Erythroblast (primary cell): Measurements from ENCODE around the gene SESN3.
"Not testable (repeated sequence)": the region's sequence is repeated elsewhere in the genome, so short reads cannot be mapped to it uniquely, and the experiment has no call there.

Experiments
- DNase-seq, 2 experiments: peaks; one replicate each; lab custom pipeline; 2025; lab: John Stamatoyannopoulos, UW
- GATA1 ChIP-seq: IDR thresholded peaks from 2 replicates; pipeline ENCODE4 v1.6.1; 2011; ENCODE audit warnings: low read depth, mild to moderate bottlenecking, control low read depth, low read length, moderate library complexity
- POLR2A ChIP-seq: IDR thresholded peaks from 2 replicates; pipeline ENCODE4 v1.6.1; 2011; ENCODE audit warnings: mild to moderate bottlenecking, low read length

SESN3 gene

DNA sequence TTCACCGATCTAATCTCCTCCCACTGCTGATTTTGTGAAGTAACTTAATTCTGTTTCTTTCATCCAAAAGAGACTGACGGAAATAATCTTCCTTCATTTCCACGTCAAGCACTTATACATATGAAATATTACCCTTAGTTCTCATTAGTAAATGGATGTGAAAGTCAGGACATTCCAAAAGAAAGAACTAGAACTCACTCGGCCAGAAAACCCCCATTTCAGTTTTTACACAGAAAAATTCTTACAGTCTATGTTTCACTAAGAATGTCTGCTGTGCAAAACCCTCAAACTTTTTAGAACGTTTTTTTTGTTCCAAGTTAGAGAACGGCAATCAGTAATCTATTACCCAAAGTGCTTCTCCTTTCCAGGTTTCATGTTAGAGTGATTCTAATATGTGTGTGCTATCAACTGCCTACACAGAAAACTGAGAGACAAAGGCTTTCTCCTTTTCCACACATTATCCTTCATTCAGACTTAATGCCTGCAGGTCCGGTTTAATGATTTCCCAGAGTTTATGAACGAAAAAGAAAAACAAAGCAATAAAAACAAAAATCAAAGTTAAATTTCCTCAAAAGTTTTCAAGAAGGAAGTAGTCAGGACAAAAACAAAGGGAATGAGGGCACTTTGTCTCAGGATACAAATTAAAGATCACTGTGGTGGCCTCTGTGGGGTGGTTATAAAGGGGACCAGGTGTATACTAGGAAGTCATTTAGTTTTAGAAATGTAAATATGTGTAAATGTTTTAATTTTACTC, 11.3 kb upstream of the SESN3 start:
- TF ChIP-seq POLR2A = no peak
- TF ChIP-seq GATA1 = no peak
- no peak for DNase-seq

DNA sequence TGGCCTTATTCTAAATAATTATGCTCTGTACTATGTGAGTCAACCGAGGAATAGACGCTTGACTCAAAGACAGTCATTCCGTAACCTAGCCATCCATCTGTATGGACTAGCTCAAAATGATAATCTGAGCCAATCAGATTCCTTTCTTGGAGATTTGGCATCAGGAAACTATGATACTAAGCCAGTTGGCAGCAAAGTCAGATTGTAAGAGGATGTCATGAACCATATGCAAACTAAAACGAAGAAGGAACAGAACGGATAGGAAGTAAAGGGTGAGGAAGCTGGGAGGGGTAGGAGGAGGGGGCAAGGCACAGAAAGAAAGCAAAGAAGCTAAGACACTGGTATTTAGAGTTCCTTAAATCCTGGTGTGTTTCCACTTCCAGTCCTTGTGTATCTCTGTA, 10.7 kb upstream of the SESN3 start:
- DNase-seq = no peak
- TF ChIP-seq GATA1 = no peak
- no peak for TF ChIP-seq POLR2A

DNA sequence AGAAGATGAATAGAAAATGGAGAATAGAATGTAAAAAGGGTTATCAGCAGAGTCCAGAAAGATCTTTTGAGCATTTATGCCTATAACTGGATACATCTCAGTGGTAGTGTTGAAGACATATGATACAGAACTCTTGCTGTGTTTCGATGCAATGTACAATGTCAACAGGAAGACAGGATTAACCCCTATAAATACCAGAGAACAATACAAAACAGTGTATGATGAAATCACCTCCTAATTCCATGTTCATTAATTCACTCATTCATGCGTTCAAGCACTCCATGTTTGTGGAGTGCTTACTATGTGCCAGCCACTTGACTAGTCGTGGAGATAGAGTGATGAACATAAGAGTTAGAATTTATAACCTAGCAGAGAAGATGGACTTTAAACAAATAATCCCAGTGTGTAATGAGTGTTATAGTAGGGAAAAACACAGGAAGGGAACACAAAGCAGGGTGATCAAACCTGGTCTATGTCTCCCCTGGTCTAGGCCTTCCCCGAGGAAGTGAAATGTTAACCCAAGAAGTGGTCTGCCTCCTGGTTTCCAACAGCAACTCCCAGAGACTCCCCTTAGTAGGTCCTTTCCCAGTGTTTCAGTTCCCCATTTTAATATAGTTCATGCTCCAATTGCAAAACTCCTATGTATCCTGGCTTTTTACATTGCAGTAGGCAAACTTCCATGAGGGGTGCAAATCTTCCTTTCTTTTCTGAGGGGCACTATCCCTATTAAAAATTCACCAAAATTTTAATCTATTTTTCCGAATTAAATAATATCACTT, 9.1 kb upstream of the SESN3 start:
- DNase-seq = no peak
- no peak for TF ChIP-seq POLR2A
- no peak for TF ChIP-seq GATA1

DNA sequence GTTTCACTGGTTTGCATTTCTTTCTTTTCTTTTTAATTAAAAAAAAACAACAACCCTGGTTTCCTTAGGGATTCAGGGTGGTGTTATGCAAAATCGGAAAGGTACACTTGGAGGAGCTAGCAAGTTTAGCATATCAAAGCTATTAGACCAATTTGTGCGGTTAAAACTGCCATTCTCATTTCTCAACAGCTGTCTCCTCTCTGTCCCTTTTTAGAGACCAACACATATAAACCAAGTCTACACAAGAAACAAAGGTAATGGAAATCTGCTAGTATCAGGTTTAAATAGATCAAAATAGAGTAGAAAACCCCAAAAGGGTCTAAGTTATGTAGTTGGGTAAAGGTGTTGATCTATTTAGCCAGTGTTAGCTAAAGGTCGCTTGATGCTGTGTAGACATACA, 1.7 kb upstream of the SESN3 start:
- no peak for TF ChIP-seq GATA1
- no peak for TF ChIP-seq POLR2A
- DNase-seq = no peak

DNA sequence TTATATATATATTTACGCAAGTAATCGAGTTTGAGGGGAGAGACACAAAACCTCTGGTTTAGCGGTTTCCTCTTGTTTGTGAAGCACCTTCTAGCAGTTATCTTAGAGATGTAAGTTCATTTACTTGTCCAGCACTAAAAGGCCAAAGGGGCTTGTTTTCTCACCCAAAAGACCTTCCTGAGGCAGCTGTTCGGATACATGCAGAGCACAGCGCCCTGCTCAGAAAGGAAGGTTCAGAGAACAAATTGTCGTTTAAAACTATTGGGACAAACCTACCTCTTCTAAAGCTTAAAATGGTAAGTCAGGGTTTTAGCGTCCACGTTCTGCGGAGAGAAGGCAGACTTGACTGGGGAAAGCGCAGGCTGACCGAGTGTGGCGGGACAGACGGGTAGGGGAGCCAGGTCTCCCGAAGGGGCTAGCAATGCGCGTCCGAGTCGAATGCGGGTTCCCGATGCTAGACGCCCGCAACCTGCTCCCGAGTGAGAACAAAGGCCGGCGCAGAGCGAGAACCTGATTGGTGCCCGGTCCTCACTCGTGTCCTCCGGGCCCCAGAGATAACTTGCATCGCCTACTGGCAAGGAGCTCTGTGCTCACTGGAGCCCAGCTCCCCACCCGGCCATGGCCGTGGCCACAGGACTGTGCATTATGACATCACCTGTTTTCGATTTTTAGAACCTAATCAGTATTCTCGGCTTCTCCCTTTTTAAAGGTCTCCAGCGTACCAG, 1.0 kb upstream of the SESN3 start:
- DNase-seq = peak; percentile 82 to 83
- TF ChIP-seq GATA1 = no peak

DNA sequence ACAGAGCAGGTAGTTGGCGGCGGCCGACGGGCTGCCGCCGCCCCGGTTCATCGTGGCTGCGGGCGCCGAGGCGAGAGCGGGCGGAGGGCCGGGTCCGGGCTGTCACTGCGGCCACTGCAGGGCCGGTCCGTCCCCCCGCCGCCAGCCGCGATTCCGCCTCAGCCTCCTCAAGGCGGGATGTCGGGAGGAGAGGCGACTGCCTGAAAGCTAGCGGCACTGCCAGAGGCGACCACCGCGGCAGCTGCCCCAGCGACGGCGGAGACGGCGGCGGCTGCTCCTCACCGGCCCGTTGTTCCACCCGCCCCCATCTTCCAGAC, 234 bp downstream of the SESN3 start:
- DNase-seq = no peak
- TF ChIP-seq POLR2A (no peak), GATA1 (no peak)

DNA sequence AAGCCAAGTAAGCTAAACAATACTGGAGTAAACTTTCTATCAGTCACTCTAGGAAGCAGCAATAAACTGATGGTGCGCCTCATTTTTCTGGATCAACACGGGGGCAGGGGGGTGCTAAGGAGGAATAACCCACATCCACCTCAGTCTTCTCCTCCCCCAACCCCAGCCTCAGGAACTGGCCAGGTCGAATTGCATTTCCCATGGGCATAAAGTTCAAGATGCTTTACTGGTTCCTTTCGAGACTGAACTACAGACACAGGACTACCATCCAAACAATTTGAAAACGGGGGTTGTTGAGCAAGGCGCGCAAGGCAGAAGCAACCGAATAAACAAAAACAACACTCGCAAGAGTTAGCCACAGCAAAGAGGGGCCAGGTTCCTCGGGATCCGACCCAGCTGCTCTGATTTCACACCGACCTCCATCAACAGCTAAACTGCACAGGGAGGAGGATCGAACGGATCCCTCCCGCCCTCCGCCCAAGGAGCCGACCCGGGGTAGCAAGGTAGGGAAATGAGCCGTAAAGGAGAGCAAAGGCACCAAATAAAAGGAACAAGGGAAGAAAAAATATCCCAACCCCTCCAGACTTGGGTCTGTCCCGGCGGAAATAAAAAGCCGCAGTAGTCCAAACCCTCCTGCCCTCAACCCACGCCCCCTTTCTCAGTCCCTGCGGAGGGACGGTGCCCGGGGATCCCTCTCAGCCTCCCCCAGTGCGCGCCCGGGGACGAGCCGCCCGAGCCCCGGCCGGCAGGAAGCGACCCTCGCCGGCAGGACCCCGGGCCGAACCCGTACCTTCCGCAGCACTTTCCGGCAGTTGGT, 801 bp downstream of the SESN3 start:
- peak; percentile 56 to 70 for DNase-seq
- no peak for TF ChIP-seq GATA1
- TF ChIP-seq POLR2A = peak; percentile 23

DNA sequence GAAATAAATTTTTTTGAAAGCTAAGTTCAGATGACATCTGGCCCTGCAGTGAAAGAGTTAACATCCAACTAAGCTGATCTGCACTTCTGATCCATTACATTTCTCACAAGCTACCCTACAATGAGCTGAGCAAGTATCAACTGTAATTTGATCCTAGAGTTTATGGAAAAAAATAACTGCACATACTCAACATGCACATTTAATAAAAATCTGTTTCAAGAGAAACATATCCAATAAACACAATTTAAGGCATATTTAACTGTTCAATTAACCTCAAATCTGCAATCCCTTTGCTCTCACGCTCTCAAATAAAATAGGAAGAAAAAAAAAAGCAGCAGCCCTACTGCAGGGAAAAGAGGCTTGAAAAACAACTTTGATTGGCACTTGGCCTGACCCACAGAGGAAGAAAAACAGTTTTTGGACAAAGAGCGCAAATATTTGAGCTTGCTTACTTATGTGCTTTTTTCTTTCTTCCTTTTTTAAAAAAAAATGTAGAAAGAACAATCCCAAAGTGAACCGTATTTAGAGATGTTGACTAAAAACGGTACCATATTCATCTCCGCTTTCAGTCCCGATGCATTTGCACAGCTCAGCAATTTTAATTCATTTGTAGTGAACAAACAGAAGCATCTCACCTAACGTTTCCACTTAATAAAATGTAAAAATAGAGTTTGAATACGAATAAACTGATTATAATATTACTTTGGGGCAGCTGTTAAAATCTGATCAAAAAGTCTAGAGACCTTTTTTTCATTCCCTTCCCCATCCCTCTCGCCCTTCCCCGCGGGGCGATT, 1.6 kb downstream of the SESN3 start:
- TF ChIP-seq GATA1 = no peak
- no peak for TF ChIP-seq POLR2A
- peak; percentile 37 to 46 for DNase-seq

DNA sequence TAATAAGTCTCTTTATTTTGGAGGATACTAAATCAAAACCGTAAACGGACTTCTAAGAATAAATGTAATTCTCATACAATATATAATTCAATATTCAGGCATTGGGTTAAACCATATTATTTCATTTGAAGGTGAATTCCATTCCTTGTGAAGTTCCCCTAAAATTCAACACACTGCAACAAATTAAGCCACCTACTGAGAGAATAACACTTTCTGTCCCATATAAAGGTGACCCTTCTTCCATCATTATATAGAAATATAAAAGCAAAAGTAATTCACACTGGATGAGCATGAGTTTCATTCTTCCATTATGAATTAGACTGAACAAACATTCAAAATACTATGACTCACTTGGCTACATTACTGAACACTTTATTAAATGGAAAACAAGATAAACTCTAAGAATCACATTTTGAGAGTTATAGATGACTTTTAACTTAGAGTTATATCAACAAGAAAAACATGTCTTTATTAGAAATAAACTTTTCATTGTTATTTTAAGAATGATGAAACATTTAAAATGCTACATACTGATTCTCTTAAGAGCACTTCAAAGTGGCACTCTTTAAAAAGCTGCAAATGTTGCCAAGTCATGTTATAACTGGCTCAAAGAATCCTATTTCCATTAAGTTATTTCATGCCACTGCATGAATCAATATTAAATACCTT, 2.8 kb downstream of the SESN3 start:
- TF ChIP-seq POLR2A (no peak), GATA1 (no peak)
- DNase-seq = peak; percentile 24 to 56

DNA sequence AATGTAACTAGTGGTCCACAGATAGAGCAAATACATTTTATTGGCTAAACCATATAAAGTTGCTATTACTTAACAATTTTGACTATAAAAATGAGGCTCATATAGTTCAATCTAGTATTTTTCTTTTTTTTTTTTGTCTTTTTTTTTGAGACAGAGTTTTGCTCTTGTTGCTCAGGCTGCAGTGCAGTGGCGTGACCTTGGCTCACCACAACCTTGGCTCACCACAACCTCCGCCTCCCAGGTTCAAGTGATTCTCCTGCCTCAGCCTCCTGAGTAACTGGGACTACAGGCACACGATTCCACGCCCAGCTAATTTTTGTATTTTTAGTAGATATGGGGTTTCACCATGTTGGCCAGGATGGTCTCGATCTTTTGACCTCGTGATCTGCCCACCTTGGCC, 3.9 kb downstream of the SESN3 start:
- DNase-seq = not testable (repeated sequence)

DNA sequence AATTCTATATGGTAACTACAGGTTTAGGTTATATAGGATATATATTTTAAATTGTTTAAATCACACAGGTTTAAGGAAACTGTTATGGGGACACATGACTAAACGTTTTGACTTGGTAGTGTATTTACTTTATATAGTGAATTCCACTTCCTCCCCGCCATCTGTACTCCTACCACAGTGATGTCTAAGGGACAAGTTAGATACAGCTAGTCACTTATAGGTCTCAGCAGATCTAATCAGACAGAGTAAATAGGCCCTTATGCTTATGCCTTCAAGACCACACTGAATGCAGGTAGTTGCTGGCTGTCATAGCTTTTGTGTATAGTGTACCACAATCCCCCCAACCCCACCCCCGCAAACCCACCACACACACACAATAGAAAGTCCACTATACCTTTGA, 8.2 kb downstream of the SESN3 start:
- no peak for DNase-seq
- no peak for TF ChIP-seq GATA1
- TF ChIP-seq POLR2A = no peak

DNA sequence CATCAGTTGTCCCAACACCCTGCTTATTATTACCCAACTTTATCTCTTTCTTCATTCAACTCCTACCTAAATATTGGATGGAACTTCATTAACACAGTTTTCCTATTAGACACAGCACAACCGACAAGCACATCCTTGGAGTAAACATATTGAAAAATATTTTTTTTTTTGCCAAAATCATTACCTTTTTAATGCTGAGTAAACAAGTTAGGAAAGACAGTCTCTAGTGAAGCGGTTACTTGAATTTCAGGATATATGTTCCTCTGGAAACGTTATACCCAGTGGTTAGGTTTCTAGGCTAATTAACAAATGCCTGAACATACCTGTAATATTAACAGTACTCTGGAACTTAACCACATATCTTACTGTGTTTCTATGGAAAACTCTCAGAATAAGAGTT, 11.4 kb downstream of the SESN3 start:
- no peak for DNase-seq
- TF ChIP-seq GATA1 (no peak), POLR2A (no peak)
